Medulla oblongata (tissue), 1 donor: ENCODE measurements around the gene SULT1B1.
"Not testable (repeated sequence)": the region's sequence is repeated elsewhere in the genome, so short reads cannot be mapped to it uniquely, and the experiment has no call there.

Experiments
- DNase-seq: peaks from one replicate; pipeline ENCODE4 v3.0.0-alpha.2; 2015; ENCODE audit errors: extremely low spot score

SULT1B1 gene

GRCh38 chr4:69760455-69760854 lies at the start of gene SULT1B1:
Gene SULT1B1, minus strand, starts transcription at chr4:69760620. Its CDS starts 5,403 bp downstream, at chr4:69755217.
- DNase-seq: no peak

DNA sequence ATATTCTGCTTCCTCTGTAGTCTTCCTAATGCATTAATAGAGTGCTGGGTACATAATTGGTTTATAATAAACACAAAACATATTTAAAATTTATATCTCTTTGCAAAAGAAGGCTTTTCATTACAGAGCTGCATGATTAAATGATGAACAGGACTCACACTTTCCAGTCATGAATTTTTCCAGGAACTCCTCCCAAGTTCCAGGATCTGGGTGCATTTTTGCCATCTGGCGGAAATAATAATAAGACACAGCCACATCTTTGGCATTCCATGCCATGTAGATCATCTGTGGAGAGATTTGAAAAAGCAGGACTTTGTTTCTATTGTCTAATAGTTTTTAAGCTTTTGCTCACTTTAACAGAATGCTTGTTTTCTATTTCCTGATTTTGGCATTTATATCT lies 40.2 kb upstream of the SULT1B1 start:
- no peak for DNase-seq

- no peak for DNase-seq
Observed at GRCh38 chr4:69799337-69799736, 38.9 kb upstream of the SULT1B1 start.

DNA sequence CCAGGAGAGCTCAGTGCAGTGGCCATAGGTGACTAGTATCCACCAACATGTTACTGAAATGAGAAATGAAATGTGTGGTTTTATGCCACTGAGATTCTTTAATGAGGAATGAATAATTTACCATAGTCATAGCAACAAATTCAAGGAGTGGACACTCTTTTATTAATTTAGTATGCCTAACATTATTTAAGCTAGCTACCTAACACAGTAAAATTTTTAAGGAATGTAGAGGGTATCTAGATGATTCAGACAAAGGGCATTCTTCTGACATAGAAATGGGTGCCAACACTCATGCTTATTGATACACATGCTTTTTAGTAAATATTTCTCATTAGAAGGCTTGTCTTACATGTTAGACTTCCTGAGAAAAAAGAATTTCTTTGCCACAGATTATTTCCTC lies 33.3 kb upstream of the SULT1B1 start:
- no peak for DNase-seq

DNA sequence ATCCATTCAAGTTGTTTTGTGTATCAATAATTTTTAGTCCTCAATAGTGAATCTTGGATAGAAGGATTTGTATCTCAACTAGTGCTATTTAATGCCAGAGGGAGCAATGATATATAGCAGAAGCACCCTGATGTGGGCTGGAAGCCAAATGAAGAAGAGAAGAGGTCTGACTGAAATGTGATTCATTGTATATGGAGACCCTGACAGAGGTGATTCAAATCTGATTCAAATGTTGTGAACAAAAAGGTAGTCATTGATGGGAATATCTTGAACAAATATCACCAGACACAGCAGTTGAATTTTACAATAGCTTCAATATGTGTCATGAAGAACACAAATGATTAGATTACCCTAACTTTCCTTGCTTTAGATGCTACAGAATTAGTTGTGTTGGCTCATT lies 27.5 kb upstream of the SULT1B1 start:
- DNase-seq: no peak

- DNase-seq: no peak
Observed at GRCh38 chr4:69786547-69786946, 26.1 kb upstream of the SULT1B1 start.

GRCh38 chr4:69785211-69785831 lies 24.9 kb upstream of the SULT1B1 start:
- DNase-seq: no peak

DNA sequence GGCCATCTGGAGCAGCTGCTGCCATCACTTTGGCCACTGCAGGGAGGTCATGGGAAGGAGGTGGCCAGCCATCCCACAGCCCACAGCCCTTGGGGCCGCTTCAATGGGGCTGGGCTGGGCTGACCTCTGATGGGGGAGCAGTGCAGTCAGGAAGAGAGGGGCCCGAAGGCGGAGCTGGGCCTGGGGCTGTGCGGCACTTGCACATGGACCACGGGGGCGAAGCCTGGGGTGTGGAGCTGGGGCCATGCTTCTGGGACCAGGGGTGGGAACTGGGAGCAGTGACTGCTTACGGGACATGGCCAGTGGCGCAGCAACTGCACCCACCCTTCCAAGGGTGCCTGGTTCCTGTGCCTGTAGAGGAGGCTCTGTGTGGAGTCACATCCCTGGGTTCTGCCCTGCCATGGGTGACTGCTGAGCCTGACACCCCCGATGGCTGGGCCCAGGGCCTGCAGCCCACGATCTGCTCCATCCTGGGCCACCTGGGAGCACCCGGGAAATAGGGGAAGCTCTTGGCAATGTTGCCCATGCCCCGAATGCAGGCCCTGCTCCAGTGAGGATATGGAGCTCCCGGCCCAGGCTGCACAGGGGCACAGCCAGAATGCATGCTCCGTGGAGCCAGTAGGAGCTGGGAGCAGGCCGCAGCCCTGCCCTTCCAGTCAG lies 22.4 kb upstream of the SULT1B1 start:
- no peak for DNase-seq

- no peak for DNase-seq
Observed at GRCh38 chr4:69781458-69782418, 21.3 kb upstream of the SULT1B1 start.

- DNase-seq: no peak
Observed at GRCh38 chr4:69780141-69780540, 19.7 kb upstream of the SULT1B1 start.

DNA sequence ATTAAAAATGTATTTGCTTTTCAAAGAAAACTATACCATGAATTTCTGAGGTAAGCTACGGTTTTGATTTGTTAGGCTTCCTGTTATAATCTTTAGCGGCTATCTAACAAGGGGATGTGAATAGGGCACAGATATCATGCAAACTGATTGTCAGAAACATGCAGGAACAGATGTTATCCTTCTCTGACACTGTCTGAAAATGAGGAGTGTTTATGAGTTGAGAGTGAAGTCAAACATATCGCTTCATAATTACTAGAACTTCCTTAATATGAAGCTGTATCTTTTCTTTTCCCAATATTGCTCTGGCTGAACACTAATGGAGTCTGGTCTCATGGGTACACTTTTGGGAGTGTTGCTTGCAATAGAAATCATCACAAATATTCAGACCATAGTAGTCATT lies 16.3 kb upstream of the SULT1B1 start:
- no peak for DNase-seq

- no peak for DNase-seq
Observed at GRCh38 chr4:69775321-69775867, 15.0 kb upstream of the SULT1B1 start.

DNA sequence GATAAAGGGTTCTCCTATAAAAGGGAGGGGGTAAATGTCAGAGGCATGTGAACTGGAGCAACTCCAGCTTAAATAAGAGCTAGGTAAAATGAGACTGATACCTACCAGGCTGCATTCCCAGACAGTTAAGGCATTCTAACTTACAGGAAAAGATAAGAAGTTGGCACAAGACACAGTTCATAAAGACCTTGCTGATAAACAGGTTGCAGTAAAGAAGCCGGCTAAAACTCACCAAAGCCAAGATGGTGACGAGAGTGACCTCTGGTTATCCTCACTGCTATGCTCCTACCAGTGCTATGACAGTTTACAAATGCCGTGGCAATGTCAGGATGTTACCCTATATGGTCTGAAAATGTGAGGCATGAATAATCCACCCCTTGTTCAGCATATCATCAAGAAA lies 13.1 kb upstream of the SULT1B1 start:
- DNase-seq: no peak

DNA sequence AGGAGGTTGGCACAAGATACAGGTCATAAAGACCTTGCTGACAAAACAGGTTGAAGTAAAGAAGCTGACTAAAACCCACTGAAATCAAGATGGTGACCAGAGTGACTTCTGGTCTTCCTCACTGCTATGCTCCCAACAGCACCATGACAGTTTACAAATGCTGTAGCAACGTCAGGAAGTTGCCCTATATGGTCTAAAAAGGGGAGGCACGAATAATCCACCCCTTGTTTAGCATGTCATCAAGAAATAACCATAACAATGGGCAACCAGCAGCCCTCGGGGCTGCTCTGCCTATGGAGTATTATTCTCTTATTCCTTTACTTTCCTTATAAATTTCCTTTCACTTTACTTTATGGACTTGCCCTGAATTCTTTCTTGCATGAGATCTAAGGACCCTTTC lies 8.1 kb upstream of the SULT1B1 start:
- DNase-seq: not testable (repeated sequence)

DNA sequence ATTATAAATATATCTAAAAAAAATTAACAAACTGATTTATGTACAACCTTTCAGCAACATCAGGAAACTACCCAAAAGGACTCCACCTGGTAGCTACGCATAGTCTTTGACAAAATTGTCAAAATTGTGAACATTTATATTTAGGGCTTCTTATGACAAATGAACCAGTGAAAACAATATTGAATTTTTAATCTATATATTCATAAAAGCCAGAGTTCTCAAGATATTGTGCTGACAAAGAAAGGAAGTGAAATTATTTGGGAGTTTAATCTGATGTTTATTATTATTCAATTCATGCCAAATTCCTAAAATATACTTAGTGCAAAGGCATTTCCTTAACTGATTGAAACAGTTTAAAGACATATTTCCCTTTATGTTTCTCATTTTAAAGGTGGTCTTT lies 5.3 kb upstream of the SULT1B1 start:
- no peak for DNase-seq

GRCh38 chr4:69764311-69764710 lies 3.9 kb upstream of the SULT1B1 start:
- DNase-seq: no peak

GRCh38 chr4:69763233-69763632 lies 2.8 kb upstream of the SULT1B1 start:
- DNase-seq: no peak

DNA sequence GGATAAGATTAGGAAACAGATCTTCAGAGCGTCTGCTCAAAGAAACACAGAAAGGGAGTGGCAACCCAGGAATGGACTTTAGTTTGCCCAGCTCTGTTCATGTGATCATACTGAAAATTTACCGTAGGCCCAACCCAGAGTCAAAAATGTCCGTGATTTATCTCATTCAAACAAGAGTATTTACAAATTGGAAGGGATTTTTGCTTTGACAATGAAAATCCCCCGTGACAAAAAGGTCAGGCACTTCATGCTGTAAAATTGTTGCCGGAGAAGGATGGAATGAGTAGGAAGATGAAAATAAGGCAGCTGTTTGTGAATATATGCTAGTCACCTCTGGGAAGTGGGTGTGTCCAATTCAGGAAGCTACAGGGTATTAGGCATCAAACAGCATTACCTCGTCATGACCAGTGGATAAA lies 1.2 kb downstream of the SULT1B1 start:
- DNase-seq: no peak

DNA sequence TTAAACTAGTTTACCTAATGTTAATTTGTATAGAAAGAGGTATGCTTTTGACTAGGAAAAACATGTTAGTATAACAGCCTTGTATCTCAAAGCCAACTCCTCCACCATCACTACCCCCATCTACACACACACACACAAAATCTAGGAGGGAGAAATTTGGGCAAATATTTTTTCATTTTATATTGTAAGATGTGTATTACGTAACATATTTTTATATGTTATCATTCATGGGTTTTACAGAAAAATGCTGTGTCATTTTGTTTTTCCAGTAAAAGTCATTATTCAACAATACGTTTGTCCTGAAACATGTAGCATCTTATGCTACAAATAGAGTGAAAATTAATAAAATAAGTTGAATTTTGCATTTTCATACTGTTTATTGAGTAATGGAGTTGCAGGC lies 3.0 kb downstream of the SULT1B1 start:
- DNase-seq: no peak

GRCh38 chr4:69754926-69755580 lies 5.4 kb downstream of the SULT1B1 start:
- DNase-seq: no peak

DNA sequence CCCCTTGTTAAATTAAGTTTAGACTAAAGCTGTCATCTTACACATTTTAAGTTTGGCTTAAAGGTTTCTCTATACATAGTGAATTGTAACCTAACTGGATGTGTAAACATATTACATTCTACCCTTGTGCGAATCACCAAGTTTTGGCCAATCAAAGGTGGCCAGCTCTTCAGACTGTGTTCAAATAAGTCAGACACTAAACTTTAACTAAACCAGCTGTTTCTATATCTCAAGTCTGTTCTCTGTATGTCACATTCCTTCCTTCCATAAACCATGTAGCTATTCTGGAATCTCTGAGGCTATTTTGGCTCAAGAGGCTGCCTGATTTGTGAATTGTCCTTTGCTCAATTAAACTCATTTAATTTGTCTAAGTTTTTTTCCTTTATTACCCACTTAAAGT lies 6.7 kb downstream of the SULT1B1 start:
- no peak for DNase-seq

DNA sequence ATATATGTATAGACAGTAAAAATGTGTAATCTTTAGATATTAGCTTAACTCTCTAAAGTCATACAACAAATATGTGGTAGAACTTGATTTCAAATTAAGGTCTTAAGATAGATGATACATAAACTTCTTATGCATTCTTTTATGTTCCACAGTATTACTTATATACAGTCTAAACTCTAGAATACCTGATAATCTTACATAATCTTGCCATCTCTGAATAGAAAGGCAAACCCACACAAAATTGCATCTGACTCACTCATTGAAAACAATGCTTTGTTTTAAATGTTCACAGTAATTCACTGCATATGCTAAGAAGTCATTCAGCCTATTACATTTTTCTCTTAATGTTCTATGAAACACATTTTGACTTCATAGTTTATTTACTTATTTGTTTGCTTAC lies 10.1 kb downstream of the SULT1B1 start:
- no peak for DNase-seq
